K562 (cell line): ENCODE measurements around the gene PAK1IP1. TPM values are rescaled to one million over a fixed set of nuclear protein-coding genes. Genes with fewer than 3 reads are reported as not detected.

Source experiments
- BRD4 ChIP-seq: fragments of 200-600 bp; sonication (generic); IDR thresholded peaks from 2 replicates; pipeline ENCODE4 v1.6.1; 2017; ENCODE audit warnings: inconsistent platforms
- CBX5 ChIP-seq: IDR thresholded peaks from 2 replicates; pipeline ENCODE4 v1.6.1; 2014; ENCODE audit warnings: low read depth, borderline replicate concordance
- FOXM1 ChIP-seq, 2 experiments: fragments of 450-650 bp in 1 of 2; sonication (generic) in 1 of 2; formaldehyde crosslinking in 1 of 2; IDR thresholded peaks; 2 replicates each; pipeline versions ENCODE4 v1.6.1 to v1.9.0; 2017 to 2022; ENCODE audit warnings: low read depth in 2 of 2, mild to moderate bottlenecking in 2 of 2, missing genetic modification reagents in 1 of 2, moderate library complexity in 1 of 2
- HNRNPH1 ChIP-seq: fragments of 200-400 bp; formaldehyde crosslinking; optimal IDR thresholded peaks from 2 replicates; pipeline ENCODE3; 2017; ENCODE audit warnings: low read depth, mild to moderate bottlenecking, low read length, moderate library complexity
- JUNB ChIP-seq: fragments of 450-650 bp; formaldehyde crosslinking; conservative IDR thresholded peaks from 2 replicates; pipeline ENCODE4 v1.4.0; 2020; ENCODE audit warnings: mild to moderate bottlenecking
- MYBL2 ChIP-seq, 2 experiments: fragments of 450-650 bp in 1 of 2; sonication (generic) in 1 of 2; formaldehyde crosslinking in 1 of 2; IDR thresholded peaks; 2 replicates each; pipeline versions ENCODE4 v1.6.1 to v1.8.1; 2017 to 2022; ENCODE audit warnings: borderline replicate concordance in 1 of 2, inconsistent platforms in 1 of 2, low read depth in 1 of 2, mild to moderate bottlenecking in 1 of 2, missing genetic modification reagents in 1 of 2, moderate library complexity in 1 of 2
- POLR2AphosphoS5 ChIP-seq: IDR thresholded peaks from 2 replicates; pipeline ENCODE4 v1.6.1; 2011; ENCODE audit warnings: mild to moderate bottlenecking, low read depth, low read length, moderate library complexity; ENCODE audit not compliant: control insufficient read depth, insufficient read depth
- SNRNP70 ChIP-seq: fragments of 200-400 bp; formaldehyde crosslinking; optimal IDR thresholded peaks from 2 replicates; pipeline ENCODE3; 2017; ENCODE audit warnings: low read depth, low read length
- TAF7 ChIP-seq: fragments of 450-650 bp; IDR thresholded peaks from 2 replicates; pipeline ENCODE4 v1.6.1; 2016; ENCODE audit warnings: missing genetic modification characterization, missing compliant biosample characterization
- TCF3 ChIP-seq: sonication (generic); formaldehyde crosslinking; IDR thresholded peaks from 2 replicates; pipeline ENCODE4 v1.4.0; 2020; ENCODE audit warnings: mild to moderate bottlenecking, missing genetic modification reagents
- ZNF408 ChIP-seq: fragments of 250-450 bp; sonication (Bioruptor Pico); IDR thresholded peaks from 2 replicates; pipeline ENCODE4 v1.4.0; 2020; ENCODE audit warnings: low read depth, mild to moderate bottlenecking, moderate library complexity
- ZNF584 ChIP-seq: fragments of 200-800 bp; sonication (Bioruptor generic); IDR thresholded peaks from 2 replicates; pipeline ENCODE4 v1.6.1; 2016; ENCODE audit warnings: low read depth, mild to moderate bottlenecking, missing genetic modification characterization, missing compliant biosample characterization
- ZNF589 ChIP-seq: fragments of 200-800 bp; sonication (Bioruptor generic); IDR thresholded peaks from 2 replicates; pipeline ENCODE4 v1.6.1; 2016; ENCODE audit warnings: low read depth, missing genetic modification characterization, missing compliant biosample characterization
- ZNF668 ChIP-seq: fragments of 250-450 bp; sonication (Bioruptor Pico); IDR thresholded peaks from 2 replicates; pipeline ENCODE4 v1.8.0; 2022; ENCODE audit warnings: mild to moderate bottlenecking, inconsistent platforms
- ZNF696 ChIP-seq: fragments of 250-450 bp; sonication (Bioruptor Pico); conservative IDR thresholded peaks from 2 replicates; pipeline ENCODE4 v1.4.0; 2020; ENCODE audit warnings: mild to moderate bottlenecking, moderate library complexity
- ZNF75A ChIP-seq: fragments of 450-650 bp; formaldehyde crosslinking; IDR thresholded peaks from 2 replicates; pipeline ENCODE4 v1.4.0; 2020; ENCODE audit warnings: mild to moderate bottlenecking
- ZNF780A ChIP-seq: fragments of 250-450 bp; sonication (Bioruptor Pico); IDR thresholded peaks from 2 replicates; pipeline ENCODE4 v1.5.0; 2021; ENCODE audit warnings: mild to moderate bottlenecking
- polyA plus RNA-seq, 8 experiments: library from polyadenylated mRNA; depleted of rRNA in 4 of 8; stranded (reverse) in 5 of 8; unstranded in 3 of 8; fragments of >200 nt; fragmentation: Nextera tagmentation in 2 of 8; fragmentation: Illumina TruSeq in 1 of 8; extraction: Ambion mirVana in 2 of 8; extraction: Trizol in 1 of 8; gene quantifications; 2 replicates each; pipeline versions ENCODE4 v1.2.1 to v1.2.3, GENCODE V29; 2011 to 2014; ENCODE audit warnings: inconsistent platforms in 1 of 8, missing spikeins in 1 of 8
- total RNA-seq, 7 experiments: library from RNA; depleted of rRNA in 6 of 7; stranded (reverse); fragments of >200 nt in 6 of 7; fragmentation: Illumina TruSeq in 2 of 7; extraction: Trizol in 2 of 7; gene quantifications; 2 replicates each; pipeline versions ENCODE4 v1.2.1 to v1.2.3, GENCODE V29; 2011 to 2021; ENCODE audit warnings: low replicate concordance in 1 of 7
- TF ChIP-seq, protein P1 (sequence below): sonication (generic); formaldehyde crosslinking; IDR thresholded peaks from 2 replicates; pipeline ENCODE4 v1.8.0; 2022; ENCODE audit warnings: mild to moderate bottlenecking, missing genetic modification reagents
- TF ChIP-seq, protein P2 (sequence below): IDR thresholded peaks from 2 replicates; pipeline ENCODE4 v1.6.1; 2014; ENCODE audit warnings: antibody characterized with exemption
- TF ChIP-seq, protein P3 (sequence below): fragments of 450-650 bp; IDR thresholded peaks from 2 replicates; pipeline ENCODE4 v1.6.1; 2017; ENCODE audit warnings: antibody characterized with exemption, mild to moderate bottlenecking

The PAK1IP1 gene
- total and polyA plus RNA-seq, 9 of the 15 experiments (the other 6 are each of a cell fraction or from before 2014, with no cell fraction given), result 50.0 to 200 (median 87.0) TPM

DNA sequence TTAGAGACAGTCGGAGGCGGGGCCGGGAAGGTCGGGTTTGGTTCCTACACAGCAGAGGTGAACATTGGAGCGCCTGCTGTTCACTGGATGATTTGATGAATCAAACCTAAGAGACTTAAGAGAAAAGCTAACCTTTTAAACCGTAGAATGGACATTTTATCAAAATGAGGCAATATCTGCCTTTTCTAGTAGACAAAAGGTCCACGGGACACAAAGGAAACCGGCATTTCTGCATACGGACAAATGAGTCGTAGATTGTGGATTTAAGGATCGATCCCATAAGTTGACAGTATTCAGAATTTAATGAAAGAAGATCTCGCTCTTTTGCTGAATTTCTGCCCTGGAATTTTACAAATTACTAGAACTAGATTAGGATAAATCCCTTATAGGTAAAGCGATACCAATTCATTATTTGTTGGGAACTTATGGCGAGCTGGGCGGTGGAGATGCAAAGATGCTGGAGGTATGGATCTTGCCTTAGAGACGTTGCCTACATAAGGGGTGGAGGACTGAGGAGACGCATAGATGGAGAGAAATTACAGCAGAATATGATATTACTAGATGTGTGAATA, 400 bp downstream of the PAK1IP1 start (continued):
- TF ChIP-seq POLR2AphosphoS5 (peak; percentile 13; the same call in 1 of the 2 replicates), HNRNPH1 (no peak), TAF7 (0 out of 2 replicates have a peak, but pooled peaks have one; percentile 8), MYBL2 (IDR thresholded peaks at IDR 0.05; ENCODE audit: low read depth) (no peak), MYBL2 (CRISPR knock-in tag; IDR thresholded peaks at IDR 0.05; ENCODE audit: borderline replicate concordance) (no peak), SNRNP70 (no peak), ZNF668 (no peak), BRD4 (0 out of 2 replicates have a peak, but pooled peaks have one; percentile 35), ZNF780A (CRISPR knock-in tag) (no peak), CBX5 (no peak), ZNF408 (CRISPR knock-in tag) (no peak), ZNF75A (CRISPR knock-in tag) (no peak), ZNF584 (no peak), JUNB (no peak), FOXM1 (IDR thresholded peaks at IDR 0.05; ENCODE audit: low read depth) (no peak), FOXM1 (CRISPR knock-in tag; IDR thresholded peaks at IDR 0.05; ENCODE audit: low read depth) (peak; percentile 24; the same call in 1 of the 2 replicates), ZNF589 (CRISPR knock-in tag) (0 out of 2 replicates have a peak, but pooled peaks have one; percentile 33), ZNF696 (CRISPR knock-in tag) (0 out of 2 replicates have a peak, but pooled peaks have one; percentile 47), TCF3 (no peak)
- TF ChIP-seq, protein P1, sequence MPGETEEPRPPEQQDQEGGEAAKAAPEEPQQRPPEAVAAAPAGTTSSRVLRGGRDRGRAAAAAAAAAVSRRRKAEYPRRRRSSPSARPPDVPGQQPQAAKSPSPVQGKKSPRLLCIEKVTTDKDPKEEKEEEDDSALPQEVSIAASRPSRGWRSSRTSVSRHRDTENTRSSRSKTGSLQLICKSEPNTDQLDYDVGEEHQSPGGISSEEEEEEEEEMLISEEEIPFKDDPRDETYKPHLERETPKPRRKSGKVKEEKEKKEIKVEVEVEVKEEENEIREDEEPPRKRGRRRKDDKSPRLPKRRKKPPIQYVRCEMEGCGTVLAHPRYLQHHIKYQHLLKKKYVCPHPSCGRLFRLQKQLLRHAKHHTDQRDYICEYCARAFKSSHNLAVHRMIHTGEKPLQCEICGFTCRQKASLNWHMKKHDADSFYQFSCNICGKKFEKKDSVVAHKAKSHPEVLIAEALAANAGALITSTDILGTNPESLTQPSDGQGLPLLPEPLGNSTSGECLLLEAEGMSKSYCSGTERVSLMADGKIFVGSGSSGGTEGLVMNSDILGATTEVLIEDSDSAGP (CRISPR knock-in tag), result peak; percentile 20; the same call in 1 of the 2 replicates
- TF ChIP-seq, protein P2, sequence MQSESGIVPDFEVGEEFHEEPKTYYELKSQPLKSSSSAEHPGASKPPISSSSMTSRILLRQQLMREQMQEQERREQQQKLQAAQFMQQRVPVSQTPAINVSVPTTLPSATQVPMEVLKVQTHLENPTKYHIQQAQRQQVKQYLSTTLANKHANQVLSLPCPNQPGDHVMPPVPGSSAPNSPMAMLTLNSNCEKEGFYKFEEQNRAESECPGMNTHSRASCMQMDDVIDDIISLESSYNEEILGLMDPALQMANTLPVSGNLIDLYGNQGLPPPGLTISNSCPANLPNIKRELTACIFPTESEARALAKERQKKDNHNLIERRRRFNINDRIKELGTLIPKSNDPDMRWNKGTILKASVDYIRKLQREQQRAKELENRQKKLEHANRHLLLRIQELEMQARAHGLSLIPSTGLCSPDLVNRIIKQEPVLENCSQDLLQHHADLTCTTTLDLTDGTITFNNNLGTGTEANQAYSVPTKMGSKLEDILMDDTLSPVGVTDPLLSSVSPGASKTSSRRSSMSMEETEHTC, result no peak
- TF ChIP-seq, protein P3, sequence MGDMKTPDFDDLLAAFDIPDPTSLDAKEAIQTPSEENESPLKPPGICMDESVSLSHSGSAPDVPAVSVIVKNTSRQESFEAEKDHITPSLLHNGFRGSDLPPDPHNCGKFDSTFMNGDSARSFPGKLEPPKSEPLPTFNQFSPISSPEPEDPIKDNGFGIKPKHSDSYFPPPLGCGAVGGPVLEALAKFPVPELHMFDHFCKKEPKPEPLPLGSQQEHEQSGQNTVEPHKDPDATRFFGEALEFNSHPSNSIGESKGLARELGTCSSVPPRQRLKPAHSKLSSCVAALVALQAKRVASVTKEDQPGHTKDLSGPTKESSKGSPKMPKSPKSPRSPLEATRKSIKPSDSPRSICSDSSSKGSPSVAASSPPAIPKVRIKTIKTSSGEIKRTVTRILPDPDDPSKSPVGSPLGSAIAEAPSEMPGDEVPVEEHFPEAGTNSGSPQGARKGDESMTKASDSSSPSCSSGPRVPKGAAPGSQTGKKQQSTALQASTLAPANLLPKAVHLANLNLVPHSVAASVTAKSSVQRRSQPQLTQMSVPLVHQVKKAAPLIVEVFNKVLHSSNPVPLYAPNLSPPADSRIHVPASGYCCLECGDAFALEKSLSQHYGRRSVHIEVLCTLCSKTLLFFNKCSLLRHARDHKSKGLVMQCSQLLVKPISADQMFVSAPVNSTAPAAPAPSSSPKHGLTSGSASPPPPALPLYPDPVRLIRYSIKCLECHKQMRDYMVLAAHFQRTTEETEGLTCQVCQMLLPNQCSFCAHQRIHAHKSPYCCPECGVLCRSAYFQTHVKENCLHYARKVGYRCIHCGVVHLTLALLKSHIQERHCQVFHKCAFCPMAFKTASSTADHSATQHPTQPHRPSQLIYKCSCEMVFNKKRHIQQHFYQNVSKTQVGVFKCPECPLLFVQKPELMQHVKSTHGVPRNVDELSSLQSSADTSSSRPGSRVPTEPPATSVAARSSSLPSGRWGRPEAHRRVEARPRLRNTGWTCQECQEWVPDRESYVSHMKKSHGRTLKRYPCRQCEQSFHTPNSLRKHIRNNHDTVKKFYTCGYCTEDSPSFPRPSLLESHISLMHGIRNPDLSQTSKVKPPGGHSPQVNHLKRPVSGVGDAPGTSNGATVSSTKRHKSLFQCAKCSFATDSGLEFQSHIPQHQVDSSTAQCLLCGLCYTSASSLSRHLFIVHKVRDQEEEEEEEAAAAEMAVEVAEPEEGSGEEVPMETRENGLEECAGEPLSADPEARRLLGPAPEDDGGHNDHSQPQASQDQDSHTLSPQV, result 0 out of 2 replicates have a peak, but pooled peaks have one; percentile 16
